ENCODE measurements around the gene APOD. TPM values are rescaled to one million over a fixed set of nuclear protein-coding genes. Genes with fewer than 3 reads are reported as not detected.

APOD gene
- total RNA-seq, 1 experiment from 2014 or later: not detected

- Histone ChIP-seq H3K27ac (ENCODE audit: low read depth, low read length, poor library complexity, severe bottlenecking) (no peak overlapping the region), H3K4me3 (ENCODE audit: low read depth, low read length, poor library complexity, severe bottlenecking) (no peak overlapping the region), H3K9me3 (ENCODE audit: low read depth, low read length, poor library complexity, severe bottlenecking) (no peaks in the 10 kb centered on the region), H3K27me3 (replicated peaks; ENCODE audit: insufficient read depth, low read depth, low read length, poor library complexity) (no peaks in the 10 kb centered on the region), H3K4me1 (ENCODE audit: insufficient read depth, low read length, poor library complexity, severe bottlenecking) (peaks cover 9% of the 10 kb centered on the region), H3K36me3 (ENCODE audit: insufficient read depth, low read length, poor library complexity, severe bottlenecking) (no peaks in the 10 kb centered on the region)
- ChIA-PET CTCF (no interaction called here), POLR2A (ENCODE audit: low non-redundant PET) (no interaction called here)
- DNase-seq (ENCODE audit: low spot score): no peak
- no peak for TF ChIP-seq EZH2 (IDR thresholded peaks at IDR 0.05; ENCODE audit: borderline replicate concordance, low read depth, low read length, poor library complexity, severe bottlenecking)
- TF ChIP-seq, protein P1, sequence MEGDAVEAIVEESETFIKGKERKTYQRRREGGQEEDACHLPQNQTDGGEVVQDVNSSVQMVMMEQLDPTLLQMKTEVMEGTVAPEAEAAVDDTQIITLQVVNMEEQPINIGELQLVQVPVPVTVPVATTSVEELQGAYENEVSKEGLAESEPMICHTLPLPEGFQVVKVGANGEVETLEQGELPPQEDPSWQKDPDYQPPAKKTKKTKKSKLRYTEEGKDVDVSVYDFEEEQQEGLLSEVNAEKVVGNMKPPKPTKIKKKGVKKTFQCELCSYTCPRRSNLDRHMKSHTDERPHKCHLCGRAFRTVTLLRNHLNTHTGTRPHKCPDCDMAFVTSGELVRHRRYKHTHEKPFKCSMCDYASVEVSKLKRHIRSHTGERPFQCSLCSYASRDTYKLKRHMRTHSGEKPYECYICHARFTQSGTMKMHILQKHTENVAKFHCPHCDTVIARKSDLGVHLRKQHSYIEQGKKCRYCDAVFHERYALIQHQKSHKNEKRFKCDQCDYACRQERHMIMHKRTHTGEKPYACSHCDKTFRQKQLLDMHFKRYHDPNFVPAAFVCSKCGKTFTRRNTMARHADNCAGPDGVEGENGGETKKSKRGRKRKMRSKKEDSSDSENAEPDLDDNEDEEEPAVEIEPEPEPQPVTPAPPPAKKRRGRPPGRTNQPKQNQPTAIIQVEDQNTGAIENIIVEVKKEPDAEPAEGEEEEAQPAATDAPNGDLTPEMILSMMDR (conservative IDR thresholded peaks at IDR 0.05; ENCODE audit: low read depth, low read length): no peak
- no TSS peak for BruUV-seq (replicated peaks)
- intact Hi-C loops (cut with micrococcal nuclease; ENCODE audit: unreplicated experiment): no loop called here
Observed at GRCh38 chr3:195570344-195570743, 13.4 kb downstream of the APOD start.

- no TSS peak for BruUV-seq (replicated peaks)
Observed at GRCh38 chr3:195568630-195569029, 15.1 kb downstream of the APOD start.

DNA sequence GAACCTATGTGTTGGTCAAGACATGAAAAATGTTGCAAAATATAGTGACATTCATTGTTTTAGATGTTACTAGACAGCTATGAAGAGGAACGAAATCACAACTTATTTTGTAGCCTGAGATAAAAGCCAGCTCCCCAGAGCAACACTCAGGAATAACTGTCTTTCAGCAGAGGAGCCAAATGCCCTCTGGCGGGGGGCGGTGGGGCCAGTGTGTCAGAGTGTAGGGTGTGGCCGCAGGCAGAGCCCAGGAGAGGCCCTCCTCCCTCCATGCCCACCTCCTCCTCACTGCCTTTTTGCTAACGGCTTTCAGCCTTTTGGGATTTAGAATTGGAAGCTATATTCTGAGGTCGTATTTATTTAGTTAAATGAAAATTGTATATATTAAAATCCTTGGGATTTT, 16.9 kb downstream of the APOD start:
- no TSS peak for BruUV-seq (replicated peaks)
- H3K4me3 ChIP-seq (ENCODE audit: low read depth, low read length, poor library complexity, severe bottlenecking): no peak overlapping the region

More at GRCh38 chr3:195568630-195569029, 15.1 kb downstream of the APOD start:
- Histone ChIP-seq H3K36me3 (ENCODE audit: insufficient read depth, low read length, poor library complexity, severe bottlenecking) (no peaks in the 10 kb centered on the region), H3K27ac (ENCODE audit: low read depth, low read length, poor library complexity, severe bottlenecking) (no peak overlapping the region), H3K4me1 (ENCODE audit: insufficient read depth, low read length, poor library complexity, severe bottlenecking) (peaks cover 14% of the 10 kb centered on the region), H3K4me3 (ENCODE audit: low read depth, low read length, poor library complexity, severe bottlenecking) (no peak overlapping the region), H3K27me3 (replicated peaks; ENCODE audit: insufficient read depth, low read depth, low read length, poor library complexity) (no peaks in the 10 kb centered on the region), H3K9me3 (ENCODE audit: low read depth, low read length, poor library complexity, severe bottlenecking) (no peaks in the 10 kb centered on the region)
- ChIA-PET CTCF (no interaction called here), POLR2A (ENCODE audit: low non-redundant PET) (no interaction called here)
- intact Hi-C loops (cut with micrococcal nuclease; ENCODE audit: unreplicated experiment): no loop called here
- no peak for DNase-seq (ENCODE audit: low spot score)
- TF ChIP-seq, protein P1 (conservative IDR thresholded peaks at IDR 0.05; ENCODE audit: low read depth, low read length): no peak
- TF ChIP-seq EZH2 (IDR thresholded peaks at IDR 0.05; ENCODE audit: borderline replicate concordance, low read depth, low read length, poor library complexity, severe bottlenecking): no peak

More for the DNA sequence above, 16.9 kb downstream of the APOD start:
- intact Hi-C loops (cut with micrococcal nuclease; ENCODE audit: unreplicated experiment): no loop called here
- ChIA-PET CTCF (no interaction called here), POLR2A (ENCODE audit: low non-redundant PET) (no interaction called here)
- no peak for TF ChIP-seq EZH2 (IDR thresholded peaks at IDR 0.05; ENCODE audit: borderline replicate concordance, low read depth, low read length, poor library complexity, severe bottlenecking)
- TF ChIP-seq, protein P1 (conservative IDR thresholded peaks at IDR 0.05; ENCODE audit: low read depth, low read length): no peak
- Histone ChIP-seq H3K4me1 (ENCODE audit: insufficient read depth, low read length, poor library complexity, severe bottlenecking) (peaks cover 14% of the 10 kb centered on the region), H3K36me3 (ENCODE audit: insufficient read depth, low read length, poor library complexity, severe bottlenecking) (no peaks in the 10 kb centered on the region), H3K27ac (ENCODE audit: low read depth, low read length, poor library complexity, severe bottlenecking) (no peak overlapping the region), H3K27me3 (replicated peaks; ENCODE audit: insufficient read depth, low read depth, low read length, poor library complexity) (no peaks in the 10 kb centered on the region), H3K9me3 (ENCODE audit: low read depth, low read length, poor library complexity, severe bottlenecking) (no peaks in the 10 kb centered on the region)
- DNase-seq (ENCODE audit: low spot score): no peak

Data from A673 (cell line).